Measurements from ENCODE around the gene ARL5A.
"Not testable (repeated sequence)": the region's sequence is repeated elsewhere in the genome, so short reads cannot be mapped to it uniquely, and the experiment has no call there.

ARL5A gene

DNA sequence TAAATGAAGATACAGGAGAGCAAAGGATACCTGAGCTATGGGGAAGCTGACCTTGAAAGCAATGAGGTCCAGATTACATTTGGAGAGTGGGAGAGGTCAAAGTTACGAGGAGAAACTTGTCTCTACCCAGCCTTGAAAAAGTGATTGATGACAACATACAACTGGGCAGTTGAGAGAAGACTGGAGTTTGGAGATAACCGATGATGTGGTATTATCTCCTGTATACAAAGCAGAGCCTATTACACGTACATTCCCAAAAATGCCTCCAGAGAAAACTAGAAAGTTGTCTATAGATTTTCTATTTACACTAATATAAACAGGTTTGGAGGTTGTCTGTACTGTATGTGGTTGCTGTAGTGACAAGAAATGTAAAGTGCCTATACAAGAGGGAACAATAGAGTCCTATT lies 28.3 kb downstream of the ARL5A start:
- in situ Hi-C loops (cut with MboI; ENCODE audit: low sequenced_read_pairs): no loop called here

DNA sequence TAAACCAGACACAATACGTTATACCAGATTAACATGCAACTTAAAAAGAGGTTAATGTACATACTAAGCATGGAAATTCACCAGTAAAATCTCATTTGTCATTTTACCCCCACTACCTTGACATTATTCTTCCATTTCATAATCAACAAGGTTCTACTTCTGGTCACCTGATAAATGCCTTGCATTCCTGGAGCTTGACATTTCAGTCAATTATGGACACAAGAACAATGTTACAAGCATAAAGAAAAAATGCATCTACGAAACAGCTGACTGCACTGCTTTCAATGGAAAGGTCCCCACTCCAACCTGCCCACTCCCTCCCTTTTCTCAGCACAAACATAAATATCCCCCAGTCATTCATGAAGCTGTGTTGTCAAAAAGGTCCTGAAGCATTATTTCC lies 31.4 kb downstream of the ARL5A start:
- in situ Hi-C loops (cut with MboI; ENCODE audit: low sequenced_read_pairs): no loop called here

DNA sequence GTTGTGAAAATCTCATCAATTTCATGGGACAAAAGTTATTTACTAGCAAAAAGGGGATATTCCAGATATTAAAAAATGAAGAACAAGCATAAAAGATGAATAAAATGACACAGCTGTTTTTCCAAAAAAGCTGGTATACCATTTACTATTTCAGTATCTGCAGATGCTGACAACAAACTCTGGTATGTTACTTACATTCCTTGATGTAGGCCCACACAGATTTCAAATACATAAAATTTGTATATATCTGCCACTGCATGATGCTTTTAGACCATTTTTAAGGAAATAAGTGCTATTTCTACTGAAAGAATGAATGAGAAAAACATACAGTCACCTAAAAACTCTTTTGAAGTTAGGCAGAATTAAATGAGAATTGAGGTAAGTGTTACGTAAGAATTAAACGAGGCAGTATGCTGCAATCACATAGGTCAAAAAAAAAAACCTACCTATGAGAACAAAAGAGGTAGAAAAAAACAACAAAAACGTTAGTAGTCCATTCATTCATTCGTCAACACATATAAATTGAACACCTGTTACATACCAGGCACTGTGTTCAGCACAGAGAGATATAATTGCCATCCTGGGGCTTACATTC lies 32.5 kb downstream of the ARL5A start:
- in situ Hi-C loops (cut with MboI; ENCODE audit: low sequenced_read_pairs): no loop called here

GRCh38 chr2:151794422-151794821 lies 33.8 kb downstream of the ARL5A start:
- in situ Hi-C loops (cut with MboI; ENCODE audit: low sequenced_read_pairs): not testable (repeated sequence)

- in situ Hi-C loops (cut with MboI; ENCODE audit: low sequenced_read_pairs): no loop called here
These were observed 35.1 kb downstream of the ARL5A start for GRCh38 chr2:151793123-151793522.

GRCh38 chr2:151792589-151792988 lies 35.6 kb downstream of the ARL5A start:
- in situ Hi-C loops (cut with MboI; ENCODE audit: low sequenced_read_pairs): no loop called here

DNA sequence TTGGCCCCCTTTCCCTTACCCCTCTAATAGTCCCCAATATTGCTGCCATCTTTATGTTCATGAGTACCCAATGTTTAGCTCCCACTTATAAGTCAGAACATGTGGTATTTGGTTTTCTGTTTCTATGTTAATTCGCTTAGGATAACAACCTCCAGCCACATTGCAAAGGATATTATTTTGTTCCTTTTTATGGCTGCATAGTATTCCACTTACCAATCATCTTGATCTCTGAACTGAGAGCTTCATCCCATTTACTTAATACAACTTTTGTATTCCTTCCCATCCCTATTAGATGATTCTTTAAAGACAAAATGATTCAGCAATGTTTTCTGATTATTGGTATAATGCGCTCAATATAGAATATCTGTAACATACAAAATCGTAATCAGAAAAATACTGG lies 36.7 kb downstream of the ARL5A start:
- in situ Hi-C loops (cut with MboI; ENCODE audit: low sequenced_read_pairs): no loop called here

GRCh38 chr2:151790689-151791088 lies 37.5 kb downstream of the ARL5A start:
- in situ Hi-C loops (cut with MboI; ENCODE audit: low sequenced_read_pairs): no loop called here

DNA sequence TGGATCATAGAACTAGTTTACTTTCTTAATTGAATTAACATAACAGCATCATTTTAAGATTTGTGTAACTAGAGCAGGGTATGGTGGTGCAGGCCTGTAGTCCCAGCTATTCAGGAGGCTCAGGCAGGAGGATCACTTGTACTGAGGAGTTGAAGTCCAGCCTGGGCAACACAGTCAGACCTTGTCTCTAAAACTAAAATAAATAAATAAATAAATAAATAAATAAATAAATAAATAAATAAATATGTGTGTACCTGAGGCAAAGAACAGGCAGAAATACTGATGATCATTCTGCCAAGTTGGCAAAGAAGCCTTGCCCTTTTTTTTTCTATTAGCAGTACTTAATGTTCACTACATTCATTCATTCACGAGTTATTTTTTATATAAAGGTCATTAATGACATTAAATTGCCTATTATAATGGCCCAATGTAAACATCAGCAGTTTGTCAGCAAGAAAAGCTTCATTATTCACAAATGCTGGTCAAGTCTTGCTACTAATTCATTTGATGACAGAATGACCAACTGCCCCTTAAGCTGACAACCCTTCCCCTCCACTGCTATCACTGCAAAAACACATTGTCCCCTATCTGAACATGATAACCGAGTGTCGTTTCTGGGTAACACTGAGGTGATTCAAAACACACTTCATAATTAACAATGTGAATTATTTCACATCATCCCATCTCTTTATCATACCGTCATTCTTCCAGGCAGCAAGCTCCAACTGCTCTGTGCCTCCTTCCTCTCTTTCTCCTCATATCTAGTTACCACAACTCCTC lies 39.0 kb downstream of the ARL5A start:
- in situ Hi-C loops (cut with MboI; ENCODE audit: low sequenced_read_pairs): no loop called here

GRCh38 chr2:151786483-151786882 lies 41.7 kb downstream of the ARL5A start:
- in situ Hi-C loops (cut with MboI; ENCODE audit: low sequenced_read_pairs): no loop called here

DNA sequence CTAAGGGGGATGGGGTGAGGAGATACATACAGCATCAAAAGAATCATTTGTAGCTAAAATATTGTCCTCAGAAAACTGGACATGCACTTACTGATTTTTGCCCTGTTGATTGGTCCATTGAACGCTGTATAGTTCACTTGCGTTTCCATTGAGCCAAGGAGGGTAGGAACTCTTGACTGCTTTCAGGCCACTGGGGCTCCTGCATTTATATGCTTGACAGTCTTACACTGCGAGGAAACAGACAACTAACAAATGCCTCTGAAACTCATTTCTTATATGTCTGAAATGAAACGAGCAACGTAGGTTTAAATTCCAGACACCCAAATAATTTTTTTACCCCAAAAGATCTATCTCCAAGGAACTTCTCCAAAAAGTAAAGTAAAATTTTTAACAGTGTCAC lies 42.1 kb downstream of the ARL5A start:
- in situ Hi-C loops (cut with MboI; ENCODE audit: low sequenced_read_pairs): no loop called here

GRCh38 chr2:151783133-151783520 lies 45.1 kb downstream of the ARL5A start:
- in situ Hi-C loops (cut with MboI; ENCODE audit: low sequenced_read_pairs): no loop called here

DNA sequence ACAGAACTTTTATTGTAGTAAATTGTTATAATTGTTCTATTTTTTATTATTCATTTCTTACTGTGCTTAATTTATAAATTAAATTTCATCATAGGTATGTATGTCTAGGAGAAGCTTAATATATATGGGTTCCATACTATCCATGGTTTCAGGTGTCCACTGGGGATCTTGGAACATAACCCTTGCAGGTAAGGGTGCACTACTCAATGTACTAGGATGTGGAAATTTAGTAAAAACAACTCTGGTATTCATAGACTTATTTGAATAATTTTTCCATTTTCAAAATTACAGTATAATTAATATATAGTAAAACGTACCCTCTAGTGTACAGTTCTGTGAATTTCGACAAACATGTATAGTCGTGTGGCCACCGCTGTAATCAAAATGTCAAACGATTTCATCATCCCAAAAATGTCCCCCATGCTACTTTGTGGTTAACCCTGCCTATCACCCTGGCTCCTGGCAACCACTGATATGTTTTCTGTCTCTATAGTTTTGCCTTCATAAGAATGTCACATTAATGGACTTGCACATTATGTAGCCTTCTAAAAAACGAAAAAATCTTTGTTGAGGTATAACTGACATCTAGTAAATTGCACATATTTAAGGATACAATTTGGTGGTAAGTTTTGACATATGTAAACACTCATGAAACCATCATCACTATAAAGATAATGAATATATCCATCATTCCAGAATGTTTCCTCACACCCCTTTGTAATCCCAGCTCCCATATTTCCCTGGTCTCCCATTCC lies 45.7 kb downstream of the ARL5A start:
- in situ Hi-C loops (cut with MboI; ENCODE audit: low sequenced_read_pairs): no loop called here

DNA sequence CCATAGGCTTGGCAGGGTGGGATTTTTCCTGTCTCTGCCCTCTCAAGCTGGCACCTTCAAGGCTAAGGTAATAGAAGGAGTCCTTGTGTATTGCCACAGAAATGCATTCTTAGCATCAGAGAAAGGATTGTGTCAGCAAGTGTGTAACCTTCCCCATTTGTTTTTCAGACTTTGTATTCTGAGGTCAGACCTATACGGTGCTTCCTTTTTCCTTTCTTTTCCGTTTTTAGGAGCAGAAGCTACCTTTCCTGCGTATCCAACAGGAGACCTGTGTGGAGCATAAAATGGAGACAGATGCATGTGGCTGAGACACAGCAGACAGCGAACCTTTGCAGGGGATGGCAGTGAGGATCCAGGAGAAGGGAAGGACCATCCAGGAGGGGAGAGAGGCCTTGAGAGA lies 46.6 kb downstream of the ARL5A start:
- in situ Hi-C loops (cut with MboI; ENCODE audit: low sequenced_read_pairs): no loop called here

GRCh38 chr2:151780938-151781337 lies 47.3 kb downstream of the ARL5A start:
- in situ Hi-C loops (cut with MboI; ENCODE audit: low sequenced_read_pairs): no loop called here

GRCh38 chr2:151777935-151778334 lies 50.3 kb downstream of the ARL5A start:
- in situ Hi-C loops (cut with MboI; ENCODE audit: low sequenced_read_pairs): no loop called here

DNA sequence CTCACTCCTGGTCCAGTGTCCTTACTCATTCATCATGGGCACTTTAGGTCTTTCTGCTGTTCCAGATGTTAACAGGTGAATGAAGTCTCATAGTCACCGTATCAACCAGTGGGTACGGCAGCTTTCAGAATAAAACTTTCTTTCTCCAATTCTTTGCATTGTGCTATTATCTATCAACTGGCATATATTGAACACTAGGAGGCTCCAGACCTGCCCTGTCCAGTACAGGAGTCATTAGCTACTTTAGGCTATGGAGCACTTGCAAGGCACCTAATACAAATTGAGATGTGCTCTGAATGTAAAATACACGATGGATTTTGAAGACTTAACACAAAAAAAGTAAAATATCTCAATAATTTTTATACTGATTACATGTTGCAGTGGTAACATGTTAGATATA lies 50.7 kb downstream of the ARL5A start:
- in situ Hi-C loops (cut with MboI; ENCODE audit: low sequenced_read_pairs): no loop called here

DNA sequence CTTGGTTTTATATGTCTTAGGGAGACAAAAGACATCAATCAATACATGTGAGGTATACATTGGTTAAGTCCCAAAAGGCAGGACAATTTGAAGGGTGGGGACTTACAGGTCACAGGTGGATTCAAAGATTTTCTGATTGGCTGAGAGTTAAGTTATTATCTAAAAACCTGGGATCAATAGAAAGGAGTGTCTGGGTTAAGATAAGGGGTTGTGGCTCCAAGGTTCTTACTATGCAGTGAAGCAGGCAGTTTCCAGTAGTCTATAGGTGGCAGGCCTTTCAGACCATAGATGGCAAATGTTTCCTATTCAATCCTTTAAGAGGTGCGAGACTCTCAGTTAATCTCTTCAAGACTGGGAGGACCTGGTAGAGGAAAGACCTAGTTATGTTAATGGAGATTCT lies 51.9 kb downstream of the ARL5A start:
- in situ Hi-C loops (cut with MboI; ENCODE audit: low sequenced_read_pairs): no loop called here

DNA sequence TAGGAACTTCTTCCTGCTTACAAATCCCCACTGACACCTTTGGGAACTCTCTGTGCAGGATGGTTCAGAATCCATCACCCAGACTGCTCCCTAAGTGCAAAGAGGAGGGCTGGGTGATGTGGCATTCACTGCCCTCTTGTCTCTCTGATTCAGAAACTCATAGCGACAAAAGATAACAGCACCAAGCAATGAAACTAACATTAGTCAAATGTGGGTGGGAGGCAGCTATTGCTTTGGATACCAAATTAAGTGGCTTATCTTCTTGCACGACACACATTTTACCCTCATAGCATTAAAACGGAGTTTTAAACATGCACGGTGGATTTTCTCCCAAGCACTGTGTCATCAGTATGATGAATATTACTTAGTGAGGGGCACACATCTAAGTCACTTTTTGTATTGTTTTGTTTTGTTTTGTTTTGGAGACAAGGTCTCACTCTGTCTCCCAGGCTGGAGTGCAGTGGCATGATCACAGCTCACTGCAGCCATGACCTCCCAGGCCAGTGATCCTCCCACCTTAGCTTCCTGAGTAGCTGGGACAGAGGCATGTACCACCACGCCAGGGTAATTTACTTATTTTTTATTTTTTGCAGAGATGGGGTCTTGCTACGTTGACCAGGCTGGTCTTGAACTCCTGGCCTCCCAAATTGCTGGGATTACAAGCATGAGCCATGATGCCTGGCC lies 53.0 kb downstream of the ARL5A start:
- in situ Hi-C loops (cut with MboI; ENCODE audit: low sequenced_read_pairs): no loop called here

GRCh38 chr2:151774506-151774905 lies 53.7 kb downstream of the ARL5A start:
- in situ Hi-C loops (cut with MboI; ENCODE audit: low sequenced_read_pairs): no loop called here

DNA sequence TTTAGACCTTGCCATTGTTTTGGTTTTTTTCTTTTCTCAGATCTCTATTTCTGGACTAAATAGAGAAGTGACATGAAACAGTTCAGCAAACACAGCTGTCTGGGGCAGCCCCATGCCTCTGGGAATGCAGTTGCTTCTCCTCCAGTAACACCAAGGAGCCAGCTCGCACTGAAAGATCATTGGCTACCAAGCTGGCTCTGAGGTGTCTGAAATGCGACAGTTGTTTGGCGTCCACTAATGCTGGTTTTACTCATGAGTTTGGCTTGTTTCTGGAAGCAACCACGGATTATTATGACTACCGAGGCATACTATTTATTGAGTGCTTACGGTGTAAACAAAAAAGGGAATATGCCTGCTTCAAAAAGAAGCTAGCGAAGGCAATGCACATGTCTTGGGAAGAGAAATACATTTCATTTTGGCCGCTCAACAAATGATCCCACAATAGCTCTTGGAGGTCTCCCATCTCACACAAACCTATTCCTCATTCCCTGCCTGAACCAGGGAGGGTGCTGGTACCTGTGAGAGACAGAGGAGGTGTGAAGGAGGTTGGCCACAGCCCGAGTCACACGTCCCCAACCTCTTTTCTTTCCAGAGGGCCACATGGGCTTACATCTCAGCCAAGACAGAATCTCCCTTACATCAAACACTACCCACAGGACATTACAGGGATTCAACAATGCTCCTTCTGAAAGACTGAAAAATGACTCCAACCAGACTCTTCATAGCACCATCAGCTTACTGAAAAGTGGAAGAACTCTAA lies 56.4 kb downstream of the ARL5A start:
- in situ Hi-C loops (cut with MboI; ENCODE audit: low sequenced_read_pairs): no loop called here

Measured in HL-60/S4 treated with phorbol 12-myristate 13-acetate at 8.2 ng/mL for 4 days and 3 days (cell line).